NCI-H2196 treated with DMSO at 0.1 percent for 48 hours (cell line): Measurements from ENCODE around the gene FIGN.

Source experiments
- DNase-seq: peaks from one replicate; lab custom pipeline; 2025; ENCODE audit not compliant: unreplicated experiment; lab: John Stamatoyannopoulos, UW

FIGN gene

DNA sequence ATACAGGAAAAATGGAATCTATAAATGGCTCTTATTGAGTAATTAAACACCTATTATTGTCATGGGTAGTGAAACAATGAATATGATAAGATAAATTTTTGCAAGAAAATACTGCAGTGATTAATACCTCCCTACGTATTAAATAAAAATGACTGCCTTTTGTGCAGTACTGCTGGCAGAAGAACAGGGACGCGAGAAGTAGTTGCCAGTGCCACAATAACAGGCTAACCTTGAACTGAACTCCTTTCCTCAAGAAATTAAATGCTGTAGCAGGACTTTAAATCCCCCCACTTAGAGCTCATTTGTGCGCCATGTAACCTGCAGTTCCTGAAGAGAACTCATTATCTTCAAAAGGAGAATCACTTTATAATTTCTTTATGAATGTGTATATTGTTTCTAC is 24.6 kb downstream of the FIGN start:
- no peak for DNase-seq

DNA sequence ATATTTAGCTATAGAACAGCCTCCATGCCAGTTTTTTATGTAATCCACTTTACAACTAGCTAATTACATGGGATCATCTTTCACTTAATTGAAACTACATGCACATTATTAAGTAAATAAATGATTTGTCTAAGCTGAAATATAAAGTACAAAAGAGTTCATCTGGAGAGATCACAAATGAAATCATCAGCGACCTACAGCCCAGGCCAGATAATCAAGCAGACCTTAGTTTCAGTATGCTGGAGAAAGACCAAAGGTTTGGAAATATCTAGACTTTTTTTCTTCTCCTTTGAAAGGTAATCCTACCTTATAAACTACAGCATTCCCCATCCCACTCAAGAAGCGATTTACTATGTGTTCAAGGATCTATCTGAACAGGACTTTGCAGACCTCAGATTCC is 26.5 kb downstream of the FIGN start:
- DNase-seq, result no peak

DNA sequence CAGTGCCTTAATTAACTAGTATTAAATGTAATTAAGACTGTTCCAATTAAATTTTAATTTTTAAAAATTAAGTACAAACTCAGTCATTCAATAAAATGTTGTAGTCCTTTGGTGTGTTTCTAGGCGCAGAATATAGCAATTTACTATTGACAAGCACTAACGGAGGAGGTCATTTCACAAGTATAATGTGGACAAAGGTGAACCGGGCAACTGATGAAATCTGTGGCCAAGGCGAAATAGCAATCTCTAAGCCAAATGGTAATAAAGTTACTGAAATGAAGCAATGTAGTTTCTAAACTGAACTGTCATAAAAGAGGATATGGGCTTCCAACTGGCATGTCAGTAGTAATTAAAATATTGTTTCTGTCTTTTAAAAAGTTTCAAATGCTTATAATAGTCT is 27.5 kb downstream of the FIGN start:
- DNase-seq, result no peak

DNA sequence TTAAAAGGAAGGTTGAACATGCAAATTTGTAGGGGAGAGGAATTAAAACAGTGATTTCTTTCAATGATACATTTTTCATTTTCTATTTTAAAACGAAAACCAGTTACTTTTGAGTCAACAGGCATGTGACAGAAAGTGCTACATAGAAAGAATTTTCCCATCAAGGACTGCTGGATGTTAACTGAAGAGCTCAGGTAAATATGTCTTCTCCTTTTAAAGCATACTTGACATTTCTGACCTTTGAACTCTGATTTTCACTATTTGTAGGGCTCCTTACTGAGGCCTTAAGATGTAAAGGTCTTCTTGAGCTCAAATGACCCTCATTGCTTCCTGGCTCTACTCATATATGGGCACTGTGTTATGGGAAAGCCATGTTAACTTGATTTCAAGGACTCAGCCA is 32.4 kb downstream of the FIGN start:
- DNase-seq, result no peak

DNA sequence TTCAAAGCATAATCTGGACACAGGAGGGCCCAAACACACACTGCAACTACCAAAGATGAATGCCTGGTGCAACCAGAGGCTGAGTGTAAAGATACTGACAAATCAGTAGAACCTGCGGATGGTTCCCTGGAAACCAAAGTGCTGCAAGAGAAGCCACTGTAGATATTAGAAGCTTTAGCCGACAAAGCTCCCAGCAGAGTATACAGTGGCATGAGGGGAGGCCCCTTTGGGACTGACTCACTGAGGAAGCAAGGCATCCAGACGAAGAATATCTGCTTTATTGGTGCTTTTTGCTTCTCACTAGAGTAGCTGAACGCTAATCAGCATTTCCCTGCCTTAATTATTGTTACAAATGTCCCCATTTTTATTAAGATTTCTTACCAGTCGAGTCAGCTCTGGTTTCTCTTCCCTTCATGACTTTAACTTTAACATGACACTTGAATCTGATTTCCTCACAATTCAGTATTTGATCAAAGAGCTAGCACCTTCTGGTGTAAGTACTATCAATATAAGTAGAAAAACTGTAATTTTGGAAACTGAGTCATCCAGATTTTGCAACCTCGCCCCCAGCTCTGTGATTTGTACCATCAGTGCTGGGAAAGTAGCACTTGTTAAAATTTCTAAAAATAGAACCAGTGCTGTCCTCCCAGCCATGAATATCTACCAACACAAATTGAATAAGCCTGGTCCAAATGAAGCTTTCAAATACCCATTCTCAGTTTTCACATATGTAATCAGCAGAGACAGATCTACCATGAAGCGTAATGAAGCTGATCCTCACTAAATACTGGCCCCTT is 34.2 kb downstream of the FIGN start:
- no peak for DNase-seq

DNA sequence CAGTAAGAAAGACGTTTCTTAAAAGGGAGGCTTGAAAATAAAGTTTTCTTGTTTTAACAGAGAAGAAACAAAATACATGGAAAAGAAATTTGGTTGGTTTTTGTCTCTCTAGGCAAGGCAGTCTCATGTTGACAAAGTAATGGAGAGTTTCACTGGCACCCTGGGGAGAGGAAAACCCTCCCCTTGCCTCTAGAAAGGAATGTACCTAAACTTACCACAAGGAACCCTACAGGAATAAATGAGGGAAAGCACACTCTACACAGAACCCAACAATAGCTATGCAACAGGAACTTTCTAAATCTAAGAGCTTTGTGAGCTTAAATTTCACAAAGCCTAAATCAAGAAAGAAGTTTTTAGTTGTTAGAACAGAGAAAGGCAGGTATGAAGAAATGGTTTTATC is 37.0 kb downstream of the FIGN start:
- no peak for DNase-seq

DNA sequence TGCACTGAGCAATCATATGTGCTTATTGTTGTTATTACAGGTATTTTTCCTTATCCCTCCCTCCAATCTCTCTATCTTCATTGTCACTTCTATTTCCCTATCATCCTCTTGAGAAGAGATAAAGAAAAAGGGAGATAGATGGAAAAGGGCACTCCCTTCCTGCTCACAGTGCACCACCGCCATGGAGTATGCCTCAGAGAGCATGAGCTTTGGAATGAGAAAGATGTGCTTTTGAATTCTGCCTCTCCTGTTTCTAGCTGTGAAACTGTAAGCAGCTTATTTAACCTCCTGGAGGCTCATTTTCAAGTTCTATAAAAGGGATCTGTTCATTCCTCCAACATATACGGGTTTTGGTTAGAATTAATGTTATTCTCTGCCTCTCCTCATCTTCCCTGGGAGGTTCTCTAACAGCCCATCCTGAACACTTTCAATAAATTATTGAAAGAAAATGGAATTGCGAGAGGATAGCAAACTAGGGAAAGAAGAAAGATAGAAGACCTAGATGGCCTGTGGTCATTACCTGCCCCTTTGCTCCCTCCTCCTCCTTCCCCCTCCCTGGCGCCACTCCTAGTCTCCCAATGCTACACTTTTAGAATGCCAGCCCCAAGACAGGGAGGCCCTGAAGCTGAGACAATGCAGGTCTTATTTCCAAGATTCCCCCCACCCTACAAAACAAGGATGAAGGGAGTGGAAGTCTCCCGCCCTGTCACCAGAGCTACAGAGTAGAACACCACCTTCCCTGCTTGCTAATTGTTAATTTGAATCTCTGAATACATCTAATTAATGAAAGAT is 37.8 kb downstream of the FIGN start:
- DNase-seq, result no peak

DNA sequence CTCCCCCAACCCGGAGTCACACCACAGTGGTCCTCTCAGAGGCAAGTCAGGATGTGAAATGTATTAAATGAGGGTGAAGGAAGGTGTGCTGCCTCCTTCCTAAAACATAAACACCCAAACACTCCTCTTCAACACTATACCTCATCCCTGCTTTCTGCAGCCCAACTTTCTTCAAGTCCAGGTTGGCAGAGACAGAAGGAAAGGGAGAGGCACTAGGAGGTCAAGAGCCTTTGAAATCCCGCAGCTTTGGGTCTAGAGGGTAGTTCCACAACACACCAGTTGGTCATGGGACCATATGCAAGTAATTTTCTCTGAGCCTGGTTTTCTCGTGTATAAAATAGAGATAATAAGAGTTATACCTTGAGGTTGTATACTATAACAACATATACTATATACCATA is 38.4 kb downstream of the FIGN start:
- no peak for DNase-seq

DNA sequence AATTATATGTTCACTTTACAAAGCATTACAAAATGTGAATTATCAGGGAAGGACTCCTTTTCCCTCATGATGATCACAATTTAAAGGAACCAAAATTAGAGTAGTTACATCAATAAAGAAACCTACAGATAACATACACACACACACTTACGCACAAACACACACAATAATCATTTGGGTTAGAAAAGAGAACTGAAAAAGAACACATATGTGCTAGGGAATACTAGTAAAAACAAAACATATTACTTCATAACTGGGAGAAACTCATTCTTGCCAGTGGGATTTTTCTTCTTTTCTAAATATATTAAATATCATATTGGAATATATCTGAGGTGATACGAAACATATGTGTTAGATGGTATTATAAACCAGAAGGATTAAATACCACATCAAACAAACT is 42.3 kb downstream of the FIGN start:
- no peak for DNase-seq

DNA sequence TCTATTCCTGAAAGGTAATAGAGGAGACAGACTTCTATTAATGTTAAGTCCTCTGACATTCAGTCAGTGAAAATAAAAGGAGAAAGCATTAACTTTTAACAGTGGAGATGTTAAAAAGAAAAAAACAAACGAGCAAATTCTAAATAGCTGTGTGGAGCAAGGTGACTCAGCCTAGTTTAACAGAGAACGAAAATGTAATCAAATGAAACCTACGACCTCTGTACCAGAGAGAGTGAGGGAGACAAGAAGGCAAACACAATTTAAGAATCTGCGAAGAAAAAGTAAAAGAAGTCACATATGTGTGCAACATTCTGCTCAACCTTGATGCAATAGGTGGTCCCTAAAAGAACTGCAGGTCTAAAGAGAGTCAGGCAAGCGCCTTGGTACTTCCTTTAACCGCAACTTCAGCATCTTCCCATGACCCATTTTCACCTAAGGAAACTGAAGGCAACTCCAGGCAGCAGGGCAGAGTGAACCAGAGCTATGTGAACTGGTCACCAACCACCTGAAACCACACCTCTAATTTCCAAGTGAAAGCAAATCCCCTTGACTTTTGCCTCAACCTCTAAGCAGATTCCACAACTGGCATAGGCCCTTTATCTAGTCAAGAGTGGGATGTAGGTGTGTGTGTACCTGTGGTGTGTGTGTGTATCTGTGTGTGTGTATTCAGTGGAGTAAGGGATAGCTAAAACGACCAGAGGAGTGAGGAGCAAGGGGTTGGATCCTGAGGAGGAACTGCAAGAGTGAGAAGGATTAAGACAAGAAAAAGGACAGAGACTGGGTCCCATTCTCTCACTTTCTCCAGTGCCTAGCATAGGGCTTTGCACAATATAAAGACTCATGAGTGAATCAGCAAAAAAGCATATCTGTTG is 43.0 kb downstream of the FIGN start:
- no peak for DNase-seq

DNA sequence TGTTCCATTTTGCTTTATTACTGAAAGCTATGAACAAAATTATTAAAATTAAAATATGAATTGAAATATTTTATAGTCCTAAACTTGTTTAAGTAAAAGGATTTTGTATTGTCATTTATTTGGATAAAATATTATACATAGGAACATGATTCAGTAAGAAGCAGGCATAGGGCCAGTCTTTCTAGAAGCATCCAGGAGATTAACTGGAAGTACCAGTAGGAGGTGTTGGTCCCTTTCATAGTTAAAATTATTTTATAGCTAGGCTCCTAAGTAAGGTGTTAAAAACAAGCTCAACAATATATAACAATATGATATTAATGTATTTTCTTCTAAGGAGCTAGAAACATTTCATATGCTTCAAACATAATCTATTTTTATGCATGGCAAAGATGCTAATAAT is 43.7 kb downstream of the FIGN start:
- DNase-seq, result no peak

DNA sequence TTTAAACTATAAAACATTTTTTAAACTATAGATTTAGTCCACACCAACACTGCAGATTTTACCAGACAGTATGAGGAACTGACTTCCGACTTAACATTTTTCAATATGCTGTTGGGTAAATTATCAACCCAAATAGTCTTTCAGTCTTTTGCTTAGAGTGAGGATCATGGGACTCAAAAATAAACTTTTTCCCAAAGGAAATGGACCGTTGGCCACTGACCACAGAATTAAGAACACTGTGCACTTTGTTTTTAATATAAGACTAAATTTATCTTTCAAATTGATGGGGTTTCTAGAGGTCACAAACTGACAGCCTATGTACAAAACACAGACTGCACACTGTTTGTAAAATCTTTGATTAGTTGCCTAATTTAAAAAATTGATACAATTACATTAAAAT is 44.9 kb downstream of the FIGN start:
- no peak for DNase-seq

DNA sequence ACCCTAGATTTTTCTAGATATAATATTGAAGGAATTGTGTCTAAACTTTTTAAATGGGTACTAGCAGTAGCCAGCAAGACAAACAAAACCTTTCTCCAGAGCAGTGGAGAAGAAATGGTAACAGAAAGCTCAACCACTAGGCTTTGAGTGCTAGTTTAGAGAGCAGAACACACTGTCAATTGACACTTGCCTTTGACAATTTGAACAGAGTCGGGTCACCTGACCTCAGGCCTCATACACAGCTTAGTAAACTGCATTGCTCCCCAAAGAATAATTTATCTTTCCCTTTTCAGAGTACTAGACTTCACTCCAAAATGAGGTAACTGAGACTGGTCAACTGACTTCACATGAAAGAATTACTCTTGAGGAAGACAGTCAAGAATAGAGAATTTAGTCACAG is 48.6 kb downstream of the FIGN start:
- DNase-seq, result no peak

DNA sequence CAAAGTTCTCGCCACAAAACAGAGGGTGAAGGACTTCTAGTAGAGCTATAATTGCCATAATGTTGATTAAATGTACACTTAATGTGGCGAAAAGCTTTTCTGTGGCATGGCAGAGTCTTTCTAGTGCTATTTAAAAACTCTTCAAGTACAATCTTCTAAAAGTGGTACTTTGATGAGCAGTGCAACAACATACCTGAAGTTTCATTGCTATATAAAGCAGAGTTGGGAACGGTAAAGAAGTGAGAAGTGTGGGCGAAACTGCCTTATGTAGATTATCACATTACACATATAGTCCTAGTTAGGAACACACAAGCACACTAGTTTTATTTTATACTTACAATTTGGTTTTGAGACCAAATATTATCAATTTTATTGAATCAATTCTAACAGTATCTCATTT is 49.5 kb downstream of the FIGN start:
- no peak for DNase-seq

DNA sequence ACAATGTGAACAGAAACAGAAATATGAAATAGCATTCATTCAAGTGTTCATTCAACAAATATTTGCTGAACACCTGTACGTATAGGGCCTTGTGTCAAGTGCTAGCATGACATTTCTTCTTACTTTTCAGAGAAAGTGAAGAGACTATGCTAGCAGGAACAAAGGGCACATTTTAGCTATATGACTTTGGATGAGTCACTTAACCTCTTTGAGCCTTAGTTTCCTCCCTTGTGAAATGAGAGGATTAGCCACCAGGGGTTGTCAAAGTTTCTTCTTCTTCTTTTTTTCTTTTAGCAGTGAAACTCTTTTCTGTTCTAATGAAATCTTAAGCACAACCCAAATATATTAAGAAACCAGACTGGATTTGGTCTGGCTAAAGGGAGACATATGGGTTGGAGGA is 53.1 kb downstream of the FIGN start:
- no peak for DNase-seq

DNA sequence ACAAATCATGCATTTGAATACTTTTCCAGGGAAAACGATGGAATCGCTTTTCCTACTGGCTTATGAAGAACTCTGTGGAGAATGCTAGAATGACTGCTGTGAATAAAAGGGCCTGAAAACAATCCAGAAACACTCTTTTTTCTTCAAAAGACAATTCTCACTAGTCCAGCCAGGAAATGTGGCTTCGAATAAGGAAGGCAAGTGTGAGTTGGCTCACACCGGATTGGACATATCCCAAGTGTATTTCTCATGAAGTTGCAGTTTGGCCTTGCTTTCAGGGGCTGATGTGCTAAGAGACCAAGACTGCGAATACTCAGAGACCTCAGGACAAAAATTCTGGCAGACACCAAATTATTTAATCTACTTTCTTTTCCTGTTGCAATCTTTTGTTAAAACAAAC is 54.1 kb downstream of the FIGN start:
- no peak for DNase-seq

DNA sequence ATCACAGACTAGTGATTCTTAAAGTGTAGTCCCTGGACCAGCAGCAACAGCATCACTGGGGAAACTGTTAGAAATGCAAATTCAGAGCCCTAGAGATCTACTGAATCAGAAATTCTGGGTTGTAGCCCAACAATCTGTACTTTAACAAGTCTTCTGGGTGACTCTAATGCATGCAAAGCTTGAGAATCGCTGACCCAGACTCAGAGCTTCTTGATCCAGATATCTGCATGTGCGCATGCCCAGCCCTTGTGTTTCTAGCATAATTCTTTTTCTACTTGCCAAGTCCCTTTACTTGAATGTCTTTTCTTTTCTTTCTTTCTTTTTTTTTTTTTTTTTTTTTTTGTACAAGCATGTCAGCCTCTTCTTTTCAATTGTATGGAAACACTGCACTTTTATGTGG is 60.4 kb downstream of the FIGN start:
- DNase-seq, result no peak

DNA sequence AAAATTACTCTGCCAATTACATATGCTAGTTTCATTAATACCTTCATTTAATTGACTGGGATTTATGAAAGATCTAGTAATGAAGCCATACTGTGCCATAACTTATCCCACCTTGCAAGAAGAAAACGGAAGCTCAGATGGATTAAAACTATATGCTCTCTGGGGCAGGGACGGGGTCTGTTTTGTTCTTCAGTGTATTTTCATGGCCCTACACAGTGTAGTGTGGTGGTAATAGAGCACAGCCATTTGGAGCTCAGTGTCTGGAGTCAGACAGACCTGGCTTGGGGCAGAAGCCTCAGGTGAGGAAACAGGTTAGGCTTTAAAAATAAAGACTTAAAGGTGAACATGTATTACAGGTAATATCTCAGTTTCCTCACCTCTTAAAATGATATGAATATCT is 62.3 kb downstream of the FIGN start:
- no peak for DNase-seq

DNA sequence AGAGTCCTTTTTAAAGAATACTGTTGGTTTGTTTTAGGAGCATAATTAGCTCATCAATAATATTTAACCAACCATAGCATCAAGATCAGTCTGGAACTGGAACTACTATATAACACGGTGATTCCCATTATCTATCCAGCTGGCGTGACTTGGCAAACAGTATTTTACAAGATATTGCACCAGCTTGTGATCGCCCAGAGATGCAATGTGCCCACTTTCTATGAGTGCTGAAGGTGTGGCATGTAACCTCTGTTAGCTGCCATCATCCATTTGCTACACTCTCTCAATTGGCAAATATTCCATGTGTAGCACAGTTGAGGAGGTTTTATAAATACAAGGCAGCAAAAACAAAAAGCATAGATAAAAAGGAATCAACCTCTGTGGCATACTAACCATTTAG is 64.9 kb downstream of the FIGN start:
- no peak for DNase-seq

DNA sequence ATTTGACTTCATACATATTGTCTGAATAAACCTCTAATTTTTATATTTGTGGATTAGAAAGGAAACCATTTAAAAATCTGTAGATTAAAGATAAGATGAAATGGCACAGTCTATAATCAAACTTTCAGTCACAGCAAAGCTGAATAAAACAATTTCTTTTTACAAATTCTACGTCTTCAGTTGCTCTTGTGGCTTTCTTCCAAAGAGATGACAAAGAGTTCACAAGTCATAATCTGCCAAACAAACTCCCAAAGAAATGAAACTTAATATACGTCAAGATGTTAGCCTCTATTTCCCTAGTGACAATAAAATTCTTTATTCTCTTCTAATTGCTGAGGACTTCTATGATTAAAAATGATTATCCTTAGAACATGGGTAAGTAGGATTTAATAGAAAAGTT is 66.3 kb downstream of the FIGN start:
- DNase-seq, result no peak

DNA sequence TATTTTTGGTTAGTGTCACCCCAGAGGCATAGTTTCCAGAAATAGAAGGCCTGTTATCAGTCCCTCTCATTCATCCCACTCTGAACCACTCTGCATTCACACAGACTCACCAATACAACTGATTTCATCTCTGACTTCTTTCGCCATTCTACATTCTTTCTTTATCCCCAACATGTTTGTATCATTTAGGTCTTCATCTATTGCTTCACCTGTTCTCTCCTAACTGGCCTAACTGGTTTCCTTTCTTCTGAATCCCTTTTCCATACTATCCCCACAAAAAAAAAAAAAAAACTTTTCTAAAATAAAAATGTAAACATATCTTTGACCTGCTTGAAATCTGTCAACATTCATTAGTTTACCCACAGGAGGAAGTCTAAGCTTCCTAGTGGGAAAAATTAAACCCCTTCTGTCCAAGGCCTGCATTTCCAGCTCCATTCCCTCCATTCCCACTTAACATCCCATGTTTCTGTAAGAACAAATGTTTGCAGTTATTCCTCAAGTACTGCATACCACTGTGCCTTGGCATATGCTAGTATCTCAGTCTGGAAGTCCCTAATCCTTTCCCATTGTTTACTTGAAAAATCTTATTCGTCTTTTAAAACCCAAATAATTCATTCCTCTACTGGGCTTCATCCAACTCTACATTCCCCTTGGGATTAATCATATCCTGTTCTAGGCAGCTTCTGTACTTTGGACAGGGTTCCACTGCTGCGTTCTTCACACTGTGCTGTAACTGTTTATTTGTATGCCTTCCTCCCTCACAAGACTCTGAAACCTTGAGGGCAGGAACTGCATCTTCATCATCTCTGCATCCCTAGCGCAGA is 68.5 kb downstream of the FIGN start:
- no peak for DNase-seq
